GM12878 (cell line): Measurements from ENCODE around the gene RAI14. TPM values are rescaled to one million over a fixed set of nuclear protein-coding genes. Genes with fewer than 3 reads are reported as not detected.

Experiments used
- ATAC-seq: fragments of 200-7000 bp; cut with Tn5 transposase; 3 replicates; pipeline ENCODE4 v1.9.1; 2020; ENCODE audit warnings: mild to moderate bottlenecking, moderate library complexity
- BruUV-seq: library from RNA; stranded (reverse); fragments of 400-500 nt; replicated peaks from 2 replicates; lab custom pipeline; 2021; lab: Mats Ljungman, UMichigan
- CTCF ChIA-PET: fragments of 300-600 bp; sonication (Branson Sonifier 250); formaldehyde crosslinking; extraction: SDS; loops from one replicate; lab custom pipeline; 2021; ENCODE audit warnings: inconsistent platforms; lab: Yijun Ruan, JAX
- POLR2A ChIA-PET: fragments of 350-600 bp; formaldehyde crosslinking; extraction: SDS; loops from one replicate; lab custom pipeline; 2021; ENCODE audit warnings: inconsistent platforms; lab: Charles Lee
- RAD21 ChIA-PET: fragments of 300-600 bp; sonication (Branson Sonifier 250); formaldehyde crosslinking; loops from one replicate; lab custom pipeline; 2023; ENCODE audit warnings: antibody characterized with exemption; ENCODE audit not compliant: unreplicated experiment; lab: Charles Lee
- SMC1A ChIA-PET: fragments of 300-600 bp; sonication (Branson Sonifier 250); formaldehyde crosslinking; loops from one replicate; lab custom pipeline; 2023; ENCODE audit not compliant: unreplicated experiment, uncharacterized antibody; lab: Charles Lee
- DNase-seq: peaks from one replicate; pipeline ENCODE4 v3.0.0-alpha.2; 2011; ENCODE audit warnings: low read depth, low spot score
- FAIRE-seq: peaks from 3 replicates; lab custom pipeline; 2011; peaks lifted over from hg19 to GRCh38; lab: Jason Lieb, UNC
- H2AFZ ChIP-seq: 2 replicates; pipeline ENCODE4 v1.6.0; 2011; ENCODE audit warnings: low read depth, low read length, control low read depth; ENCODE audit not compliant: control insufficient read depth
- H3K27ac ChIP-seq: 2 replicates; pipeline ENCODE4 v1.5.1; 2011; ENCODE audit warnings: control low read depth; ENCODE audit not compliant: control insufficient read depth, insufficient read depth
- H3K27me3 ChIP-seq, 2 experiments: replicated peaks in 1 of 2; 2 replicates each; pipeline versions ENCODE4 v1.6.0 to v1.6.1; 2011; ENCODE audit warnings: low read length in 1 of 2; ENCODE audit not compliant: control insufficient read depth in 2 of 2, insufficient read depth in 2 of 2
- H3K36me3 ChIP-seq, 2 experiments: 2 replicates each; pipeline ENCODE4 v1.5.1; 2011; ENCODE audit warnings: low read length in 1 of 2; ENCODE audit not compliant: control insufficient read depth in 2 of 2, insufficient read depth in 2 of 2
- H3K4me1 ChIP-seq: 2 replicates; pipeline ENCODE4 v1.6.1; 2011; ENCODE audit warnings: mild to moderate bottlenecking, low read length, moderate library complexity, mixed read lengths; ENCODE audit not compliant: control insufficient read depth, insufficient read depth
- H3K4me2 ChIP-seq: 2 replicates; pipeline ENCODE4 v1.6.0; 2011; ENCODE audit warnings: control low read depth; ENCODE audit not compliant: control insufficient read depth, insufficient read depth
- H3K4me3 ChIP-seq: fragments of 200-600 bp; sonication (generic); 2 replicates; pipeline ENCODE4 v1.5.1; 2016
- H3K79me2 ChIP-seq: 2 replicates; pipeline ENCODE4 v1.6.0; 2011; ENCODE audit warnings: low read length; ENCODE audit not compliant: control insufficient read depth, insufficient read depth
- H3K9ac ChIP-seq: 2 replicates; pipeline ENCODE4 v1.8.0; 2011; ENCODE audit warnings: low read length, control low read depth, mixed read lengths; ENCODE audit not compliant: control insufficient read depth, insufficient read depth
- H3K9me3 ChIP-seq: replicated peaks from 3 replicates; pipeline ENCODE4 v1.5.1; 2011; ENCODE audit warnings: mild to moderate bottlenecking, low read length; ENCODE audit not compliant: control insufficient read depth, insufficient read depth
- H4K20me1 ChIP-seq: 2 replicates; pipeline ENCODE4 v1.6.0; 2011; ENCODE audit not compliant: control insufficient read depth, insufficient read depth
- CBX5 ChIP-seq: sonication (generic); IDR thresholded peaks from 2 replicates; pipeline ENCODE4 v1.6.1; 2016; ENCODE audit warnings: low read depth, moderate library complexity, mild to moderate bottlenecking, inconsistent platforms
- E4F1 ChIP-seq: fragments of 450-650 bp; IDR thresholded peaks from 2 replicates; pipeline ENCODE4 v1.6.1; 2018; ENCODE audit warnings: borderline replicate concordance, mild to moderate bottlenecking; ENCODE audit not compliant: partially characterized antibody
- IRF5 ChIP-seq: fragments of 450-650 bp; IDR thresholded peaks from 2 replicates; pipeline ENCODE4 v1.6.1; 2017; ENCODE audit warnings: borderline replicate concordance
- MTA3 ChIP-seq: IDR thresholded peaks from 2 replicates; pipeline ENCODE4 v1.6.1; 2012; ENCODE audit warnings: low read length, inconsistent platforms, borderline replicate concordance
- PAX5 ChIP-seq: IDR thresholded peaks from 2 replicates; pipeline ENCODE4 v1.6.1; 2011; ENCODE audit warnings: low read depth, low read length, borderline replicate concordance
- PAX8 ChIP-seq: fragments of 450-650 bp; IDR thresholded peaks from 2 replicates; pipeline ENCODE4 v1.6.1; 2017; ENCODE audit warnings: mild to moderate bottlenecking, moderate library complexity
- RAD51 ChIP-seq: fragments of 450-650 bp; IDR thresholded peaks from 2 replicates; pipeline ENCODE4 v1.6.1; 2016; ENCODE audit warnings: moderate library complexity, mild to moderate bottlenecking, inconsistent platforms
- WGBS: methylation state at CpG from one replicate; pipeline ENCODE4 v1.1.6; 2016; ENCODE audit warnings: low lambda C conversion rate; ENCODE audit not compliant: insufficient replicate concordance, insufficient coverage; ENCODE audit errors: missing lambda C conversion rate; 5-methylcytosine and 5-hydroxymethylcytosine counted together
- in situ Hi-C: fragments of 300-500 bp; cut with MboI; formaldehyde crosslinking; loops from 9 replicates; pipeline ENCODE4 v1.14.3; 2018; ENCODE audit warnings: mixed read lengths
- intact Hi-C: fragments of 100-400 bp; cut with micrococcal nuclease; formaldehyde crosslinking; loops from one replicate; pipeline ENCODE4 v1.14.2; 2022; ENCODE audit not compliant: unreplicated experiment
- polyA plus RNA-seq, 11 experiments: library from polyadenylated mRNA; depleted of rRNA in 4 of 11; unstranded in 6 of 11; stranded (reverse) in 5 of 11; fragments of >200 nt; fragmentation: Nextera tagmentation in 4 of 11; fragmentation: Illumina TruSeq in 1 of 11; extraction: Ambion mirVana in 4 of 11; extraction: Trizol in 1 of 11; gene quantifications; 1 replicate in 1 of 11; 2 replicates in 10 of 11; pipeline versions ENCODE4 v1.2.1 to v1.2.3, GENCODE V29; 2011 to 2016; ENCODE audit warnings: inconsistent platforms in 2 of 11, missing spikeins in 2 of 11, low read depth in 1 of 11
- total RNA-seq, 4 experiments: library from RNA; depleted of rRNA in 3 of 4; stranded (reverse); fragments of >200 nt in 3 of 4; fragmentation: Illumina TruSeq in 1 of 4; extraction: Trizol in 1 of 4; gene quantifications; 2 replicates each; pipeline versions ENCODE4 v1.2.1 to v1.2.3, GENCODE V29; 2013 to 2021

RAI14 gene
- total and polyA plus RNA-seq, 10 of the 15 experiments (the other 5 are each of a cell fraction or from before 2014, with no cell fraction given) = 0.18 to 4.6 (median 1.9) TPM

- BruUV-seq = no TSS peak
- H4K20me1 ChIP-seq = no peaks in the 10 kb centered on the region
- no peak overlapping the region for H3K4me2 ChIP-seq
- H3K9me3 ChIP-seq = no peaks in the 10 kb centered on the region
- H2AFZ ChIP-seq = no peak overlapping the region
- intact Hi-C loops = no loop called here
- H3K36me3 ChIP-seq = no peaks in the 10 kb centered on the region
- FAIRE-seq (no peak), DNase-seq (no peak), ATAC-seq (no peak)
- no peak overlapping the region for H3K27ac ChIP-seq
- no peak overlapping the region for H3K9ac ChIP-seq
- H3K27me3 ChIP-seq = no peaks in the 10 kb centered on the region
- TF ChIP-seq RAD51 (no peak), CBX5 (no peak), IRF5 (no peak), MTA3 (no peak), PAX5 (no peak), E4F1 (no peak), PAX8 (no peak)
- RAD21 ChIA-PET = interaction anchor here (1.3 kb wide), 1 partner anchor 26 kb away, joined by 3 read pairs; no protein-coding TSS in a partner anchor
- H3K79me2 ChIP-seq = no peaks in the 10 kb centered on the region
- in situ Hi-C loops = no loop called here
- WGBS = 0% methylated on average over 3 of the region's 3 CpGs
- SMC1A ChIA-PET = interaction anchor here (1.0 kb wide), 1 partner anchor 10 kb away, joined by 4 read pairs; no protein-coding TSS in a partner anchor
- POLR2A ChIA-PET = no interaction called here
- CTCF ChIA-PET = interaction anchor here (0.7 kb wide), 1 partner anchor 1577 kb away, joined by 3 read pairs; no protein-coding TSS in a partner anchor
- H3K4me1 ChIP-seq = no peaks in the 10 kb centered on the region; the same call in 1 of the 2 replicates
- no peak overlapping the region for H3K4me3 ChIP-seq
These were observed 27.8 kb upstream of the RAI14 start for GRCh38 chr5:34628373-34628772.
